NB4 (cell line): ENCODE results near the gene TAF5L.

ENCODE experiments used
- MYC ChIP-seq: IDR thresholded peaks from 2 replicates; pipeline ENCODE4 v1.6.1; 2011; ENCODE audit warnings: low read depth, low read length
- POLR2A ChIP-seq: IDR thresholded peaks from 2 replicates; pipeline ENCODE4 v1.6.1; 2011; ENCODE audit warnings: mild to moderate bottlenecking; ENCODE audit not compliant: insufficient read length; ENCODE audit errors: extremely low read depth
- TF ChIP-seq, protein P1 (sequence below): IDR thresholded peaks from one replicate; pipeline ENCODE4 v1.5.1; 2012; ENCODE audit warnings: low read depth, low read length
- TF ChIP-seq, protein P2 (sequence below): IDR thresholded peaks from 2 replicates; pipeline ENCODE4 v1.6.1; 2011; ENCODE audit warnings: low read depth, low read length

DNA sequence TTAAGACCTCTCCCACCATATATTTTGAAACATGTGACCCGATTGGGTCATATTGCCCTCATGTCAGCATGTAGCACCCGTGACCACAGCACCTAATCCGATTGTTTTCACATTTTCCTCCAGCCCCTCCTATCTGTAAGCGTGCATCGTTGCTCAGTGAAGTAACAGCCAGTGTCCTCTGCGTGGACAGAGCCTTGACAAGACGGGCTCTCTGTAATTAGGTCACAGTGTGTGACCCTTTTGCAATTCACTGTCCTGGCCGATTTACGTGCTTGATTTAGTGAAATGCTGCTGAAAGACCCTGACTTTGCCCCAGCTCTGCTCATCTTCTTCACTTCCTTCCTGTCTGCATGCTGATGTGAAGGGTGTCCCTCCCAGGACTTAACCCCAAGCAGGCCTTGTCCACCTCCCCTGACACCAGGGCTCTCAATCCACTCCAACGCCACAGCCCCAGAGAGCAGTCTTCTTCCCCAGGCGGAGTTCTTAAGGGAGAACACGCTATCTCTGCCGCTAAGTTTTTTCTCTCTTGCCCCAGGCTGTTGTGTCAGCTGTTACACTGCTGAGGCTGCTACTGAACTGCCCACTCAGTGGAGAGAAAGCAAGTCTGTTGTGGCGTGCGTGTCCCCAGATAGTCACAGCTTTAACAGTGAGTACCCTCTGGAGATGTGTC is 19.5 kb upstream of the TAF5L start:
- TF ChIP-seq, protein P1, sequence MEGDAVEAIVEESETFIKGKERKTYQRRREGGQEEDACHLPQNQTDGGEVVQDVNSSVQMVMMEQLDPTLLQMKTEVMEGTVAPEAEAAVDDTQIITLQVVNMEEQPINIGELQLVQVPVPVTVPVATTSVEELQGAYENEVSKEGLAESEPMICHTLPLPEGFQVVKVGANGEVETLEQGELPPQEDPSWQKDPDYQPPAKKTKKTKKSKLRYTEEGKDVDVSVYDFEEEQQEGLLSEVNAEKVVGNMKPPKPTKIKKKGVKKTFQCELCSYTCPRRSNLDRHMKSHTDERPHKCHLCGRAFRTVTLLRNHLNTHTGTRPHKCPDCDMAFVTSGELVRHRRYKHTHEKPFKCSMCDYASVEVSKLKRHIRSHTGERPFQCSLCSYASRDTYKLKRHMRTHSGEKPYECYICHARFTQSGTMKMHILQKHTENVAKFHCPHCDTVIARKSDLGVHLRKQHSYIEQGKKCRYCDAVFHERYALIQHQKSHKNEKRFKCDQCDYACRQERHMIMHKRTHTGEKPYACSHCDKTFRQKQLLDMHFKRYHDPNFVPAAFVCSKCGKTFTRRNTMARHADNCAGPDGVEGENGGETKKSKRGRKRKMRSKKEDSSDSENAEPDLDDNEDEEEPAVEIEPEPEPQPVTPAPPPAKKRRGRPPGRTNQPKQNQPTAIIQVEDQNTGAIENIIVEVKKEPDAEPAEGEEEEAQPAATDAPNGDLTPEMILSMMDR, result no peak
- TF ChIP-seq MYC (no peak), POLR2A (no peak)
- TF ChIP-seq, protein P2, sequence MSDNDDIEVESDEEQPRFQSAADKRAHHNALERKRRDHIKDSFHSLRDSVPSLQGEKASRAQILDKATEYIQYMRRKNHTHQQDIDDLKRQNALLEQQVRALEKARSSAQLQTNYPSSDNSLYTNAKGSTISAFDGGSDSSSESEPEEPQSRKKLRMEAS, result no peak
